MCF 10A (cell line): ENCODE results near the gene TRIM54. TPM values are rescaled to one million over a fixed set of nuclear protein-coding genes. Genes with fewer than 3 reads are reported as not detected.
"Not testable (repeated sequence)": the region's sequence is repeated elsewhere in the genome, so short reads cannot be mapped to it uniquely, and the experiment has no call there.

Experiments
- BruUV-seq: library from RNA; stranded (reverse); fragments of 400-500 nt; replicated peaks from 2 replicates; lab custom pipeline; 2021; lab: Mats Ljungman, UMichigan
- CTCF ChIA-PET: fragments of 300-600 bp; sonication (Branson Sonifier 250); formaldehyde crosslinking; extraction: SDS; loops from one replicate; lab custom pipeline; 2021; ENCODE audit warnings: antibody characterized with exemption, inconsistent platforms; lab: Yijun Ruan, JAX
- POLR2A ChIA-PET: fragments of 300-600, 350-650 bp; sonication (Branson Sonifier 250); formaldehyde crosslinking; extraction: SDS; loops from one replicate; lab custom pipeline; 2020; ENCODE audit warnings: antibody characterized with exemption, inconsistent platforms; lab: Yijun Ruan, JAX
- DNase-seq: peaks from one replicate; pipeline ENCODE4 v3.0.0-alpha.2; 2018; ENCODE audit not compliant: unreplicated experiment
- H3K27ac Mint-ChIP-seq: one replicate; pipeline ENCODE4 v1.8.0; 2022; ENCODE audit warnings: mild to moderate bottlenecking, low read depth, mixed read lengths; ENCODE audit not compliant: unreplicated experiment
- H3K27me3 Mint-ChIP-seq: one replicate; pipeline ENCODE4 v1.8.0; 2022; ENCODE audit warnings: mixed read lengths; ENCODE audit not compliant: insufficient read depth, unreplicated experiment
- H3K36me3 Mint-ChIP-seq: one replicate; pipeline ENCODE4 v1.8.0; 2022; ENCODE audit warnings: mild to moderate bottlenecking, moderate library complexity, mixed read lengths; ENCODE audit not compliant: insufficient read depth, unreplicated experiment
- H3K4me1 Mint-ChIP-seq: one replicate; pipeline ENCODE4 v1.8.0; 2022; ENCODE audit warnings: mixed read lengths; ENCODE audit not compliant: insufficient read depth, unreplicated experiment
- H3K4me3 Mint-ChIP-seq: one replicate; pipeline ENCODE4 v1.8.0; 2022; ENCODE audit warnings: mild to moderate bottlenecking, moderate library complexity, mixed read lengths; ENCODE audit not compliant: unreplicated experiment
- H3K9me3 Mint-ChIP-seq: one replicate; pipeline ENCODE4 v1.8.0; 2022; ENCODE audit warnings: mixed read lengths; ENCODE audit not compliant: unreplicated experiment
- intact Hi-C: fragments of 100-400 bp; cut with micrococcal nuclease; formaldehyde crosslinking; loops from 2 replicates; pipeline ENCODE4 v1.14.1; 2022
- total RNA-seq: library from RNA; stranded (reverse); gene quantifications from 2 replicates; pipeline ENCODE4 v1.2.3, GENCODE V29; 2022
- TF ChIP-seq, protein P1 (sequence below): fragments of 200-600 bp; IDR thresholded peaks from one replicate; pipeline ENCODE4 v1.8.0; 2022; ENCODE audit warnings: antibody characterized with exemption, mild to moderate bottlenecking; ENCODE audit not compliant: unreplicated experiment

TRIM54 gene
- total RNA-seq, 1 experiment from 2014 or later, result not detected

DNA sequence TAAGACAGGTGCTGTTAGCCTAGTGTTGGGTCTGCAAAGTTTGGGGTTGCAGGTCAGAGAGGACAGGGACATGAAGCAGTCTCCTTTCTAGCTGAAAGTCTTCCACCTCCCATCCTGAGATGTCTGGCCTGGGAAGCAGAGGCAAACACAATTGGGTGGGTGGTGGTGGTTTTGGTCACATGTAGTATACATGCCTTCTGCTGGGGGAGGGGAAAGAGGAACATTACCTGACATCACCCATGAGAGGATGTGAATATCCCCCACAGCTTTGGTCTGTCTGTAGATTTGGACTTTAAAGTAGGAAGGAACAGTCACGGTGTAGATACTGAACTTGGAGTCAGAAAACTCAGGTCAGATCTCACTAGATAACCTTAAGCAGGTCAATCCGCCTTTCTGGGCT, 11.6 kb upstream of the TRIM54 start:
- DNase-seq, result no peak
- TF ChIP-seq, protein P1, sequence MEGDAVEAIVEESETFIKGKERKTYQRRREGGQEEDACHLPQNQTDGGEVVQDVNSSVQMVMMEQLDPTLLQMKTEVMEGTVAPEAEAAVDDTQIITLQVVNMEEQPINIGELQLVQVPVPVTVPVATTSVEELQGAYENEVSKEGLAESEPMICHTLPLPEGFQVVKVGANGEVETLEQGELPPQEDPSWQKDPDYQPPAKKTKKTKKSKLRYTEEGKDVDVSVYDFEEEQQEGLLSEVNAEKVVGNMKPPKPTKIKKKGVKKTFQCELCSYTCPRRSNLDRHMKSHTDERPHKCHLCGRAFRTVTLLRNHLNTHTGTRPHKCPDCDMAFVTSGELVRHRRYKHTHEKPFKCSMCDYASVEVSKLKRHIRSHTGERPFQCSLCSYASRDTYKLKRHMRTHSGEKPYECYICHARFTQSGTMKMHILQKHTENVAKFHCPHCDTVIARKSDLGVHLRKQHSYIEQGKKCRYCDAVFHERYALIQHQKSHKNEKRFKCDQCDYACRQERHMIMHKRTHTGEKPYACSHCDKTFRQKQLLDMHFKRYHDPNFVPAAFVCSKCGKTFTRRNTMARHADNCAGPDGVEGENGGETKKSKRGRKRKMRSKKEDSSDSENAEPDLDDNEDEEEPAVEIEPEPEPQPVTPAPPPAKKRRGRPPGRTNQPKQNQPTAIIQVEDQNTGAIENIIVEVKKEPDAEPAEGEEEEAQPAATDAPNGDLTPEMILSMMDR, result no peak
- Mint-ChIP-seq H3K9me3 (no peaks in the 10 kb centered on the region), H3K27me3 (no peaks in the 10 kb centered on the region), H3K4me3 (no peak overlapping the region), H3K27ac (no peak overlapping the region), H3K4me1 (peaks cover 7% of the 10 kb centered on the region), H3K36me3 (peaks cover 12% of the 10 kb centered on the region)
- intact Hi-C loops, result no loop called here
- BruUV-seq, result no TSS peak
- CTCF ChIA-PET, result interaction anchor here (0.8 to 2.1 kb wide), 3 partner anchors 10 to 32 kb away, joined by 3 to 19 read pairs (median 4); no protein-coding TSS in a partner anchor
- POLR2A ChIA-PET, result interaction anchor here (1.5 kb wide), 1 partner anchor 199 kb away, joined by 3 read pairs; the partner anchor contains the start of gene OST4

DNA sequence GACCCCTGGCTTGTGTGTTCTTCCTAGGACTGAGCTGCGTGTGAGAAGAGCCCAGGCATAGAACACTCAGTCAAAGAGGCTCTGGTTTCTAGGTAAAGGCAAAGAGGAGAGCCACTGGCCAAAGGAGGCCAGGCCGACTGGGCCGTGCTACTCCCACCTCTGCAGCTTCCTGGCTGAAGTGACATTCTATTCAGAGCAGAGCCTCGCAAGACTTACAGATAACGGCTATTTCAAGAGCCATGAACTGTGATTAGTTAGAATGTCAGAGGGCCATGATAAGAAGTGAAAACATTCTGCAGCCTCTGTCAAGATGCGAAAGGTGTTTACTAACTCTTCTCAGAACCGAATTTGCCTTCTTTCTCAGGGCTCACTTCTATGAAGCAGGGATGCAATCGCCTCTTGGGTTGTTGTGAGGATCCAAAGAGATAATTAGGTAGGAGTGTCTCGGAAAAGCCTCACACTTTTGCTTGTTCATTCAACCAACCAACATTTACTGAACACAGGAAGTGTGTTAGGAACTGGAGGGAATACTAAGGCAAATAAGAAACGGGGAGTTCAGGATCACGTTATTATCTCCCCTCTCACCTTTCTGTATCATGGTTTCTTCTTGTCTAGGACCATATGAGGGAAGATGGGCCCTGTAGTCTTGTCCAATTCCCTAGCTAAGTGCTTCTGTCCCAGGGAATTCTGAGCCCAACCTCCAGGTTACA, 10.4 kb upstream of the TRIM54 start:
- H3K27ac Mint-ChIP-seq, result no peak overlapping the region

DNA sequence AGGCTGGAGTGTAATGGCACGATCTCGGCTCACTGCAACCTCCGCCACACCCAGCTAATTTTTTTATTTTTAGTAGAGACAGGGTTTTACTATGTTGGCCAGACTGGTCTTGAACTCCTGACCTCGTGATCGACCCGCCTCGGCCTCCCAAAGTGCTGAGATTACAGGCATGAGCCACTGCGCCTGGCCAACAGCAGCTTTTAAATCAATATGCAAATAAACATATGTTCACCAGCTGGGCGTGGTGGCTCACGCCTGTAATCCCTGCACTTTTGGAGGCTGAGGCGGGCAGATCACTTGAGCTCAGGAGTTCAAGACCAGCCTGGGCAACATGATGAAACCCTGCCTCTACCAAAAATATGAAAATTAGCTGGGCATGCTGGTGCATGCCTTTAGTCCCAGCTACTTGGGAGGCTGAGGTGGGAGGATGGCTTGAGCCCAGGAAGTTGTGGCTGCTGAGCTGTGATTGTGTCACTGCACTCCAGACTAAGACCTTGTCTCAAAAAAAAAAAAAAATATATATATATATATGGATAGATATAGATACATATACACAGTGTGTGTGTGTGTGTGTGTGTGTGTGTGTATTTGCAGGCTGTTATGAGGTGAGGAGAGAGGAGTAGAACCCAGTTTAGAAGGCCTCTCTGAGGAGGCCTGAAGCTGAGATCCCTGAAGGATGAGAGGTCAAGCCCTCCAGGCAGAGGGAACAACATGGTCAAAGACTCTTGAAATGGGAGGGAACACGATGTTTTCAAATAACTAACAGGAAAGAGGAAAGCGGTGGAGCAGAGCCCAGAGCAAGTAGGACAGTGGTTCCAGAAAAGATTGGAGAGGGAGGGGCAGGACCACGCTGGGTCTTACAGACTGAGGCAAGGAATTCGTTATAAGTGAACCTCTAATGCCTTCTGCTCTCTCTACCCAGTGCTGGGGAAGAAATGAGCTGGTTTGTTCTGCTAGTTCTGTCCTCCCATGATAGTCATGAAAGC, 9.4 kb upstream of the TRIM54 start:
- ChIA-PET POLR2A (interaction anchor here (0.7 to 1.0 kb wide), 4 partner anchors 9 to 55 kb away, joined by 3 to 4 read pairs (median 4); partner anchors contain the start of gene SLC30A3), CTCF (interaction anchor here (0.6 to 2.1 kb wide), 6 partner anchors 7 to 331 kb away, joined by 3 to 19 read pairs (median 4); no protein-coding TSS in a partner anchor)
- H3K4me1 Mint-ChIP-seq, DNase-seq, intact Hi-C loops, H3K4me3 Mint-ChIP-seq, BruUV-seq, H3K9me3 Mint-ChIP-seq, H3K27ac Mint-ChIP-seq: not testable (repeated sequence)
- peaks cover 12% of the 10 kb centered on the region for H3K27me3 Mint-ChIP-seq
- peaks cover 12% of the 10 kb centered on the region for H3K36me3 Mint-ChIP-seq

More for the DNA sequence above, 10.4 kb upstream of the TRIM54 start:
- TF ChIP-seq, protein P1, result no peak
- DNase-seq, result no peak
- intact Hi-C loops, result no loop called here
- peaks cover 12% of the 10 kb centered on the region for H3K36me3 Mint-ChIP-seq
- ChIA-PET POLR2A (interaction anchor here (1.5 kb wide), 1 partner anchor 200 kb away, joined by 3 read pairs; the partner anchor contains the start of gene OST4), CTCF (interaction anchor here (0.6 to 2.1 kb wide), 4 partner anchors 8 to 254 kb away, joined by 3 to 19 read pairs (median 4); no protein-coding TSS in a partner anchor)
- no peaks in the 10 kb centered on the region for H3K9me3 Mint-ChIP-seq
- H3K4me3 Mint-ChIP-seq, result no peak overlapping the region
- no TSS peak for BruUV-seq
- peaks cover 7% of the 10 kb centered on the region for H3K4me1 Mint-ChIP-seq
- peaks cover 1% of the 10 kb centered on the region for H3K27me3 Mint-ChIP-seq
